Posterior vena cava (tissue), 2 donors: ENCODE results near the gene CDK9. TPM values are rescaled to one million over a fixed set of nuclear protein-coding genes. Genes with fewer than 3 reads are reported as not detected.

Source experiments
- DNase-seq: peaks from one replicate; pipeline ENCODE4 v3.0.0-alpha.2; 2020; ENCODE audit warnings: low spot score
- intact Hi-C, 2 donors: fragments of 100-400 bp; cut with DNase I; formaldehyde crosslinking; loops; one replicate each; pipeline versions ENCODE4 v1.14.1 to v1.14.2; 2022 to 2023
- long read RNA-seq, 2 donors: library from polyadenylated mRNA; unstranded; transcript quantifications; one replicate each; pipeline ENCODE4 v2.0.0, GENCODE V29; 2020 to 2021
- total RNA-seq, 2 donors: library from RNA; stranded (reverse); fragmentation: NEBNext Ultra II Directional; extraction: Animal tissue kit (Norgen Biotek cat#: 25700); gene quantifications; one replicate each; pipeline ENCODE4 v1.2.1, GENCODE V29; 2021
- donor health status: DM: yes; HTN: yes; CAD: no.
- donor health status: DM: yes; HTN: yes; CAD: no.

CDK9 gene
- 10 to 100 TPM; 56.5 to 71.0 TPM for total RNA-seq
- long read RNA-seq, donor 1, transcript CDK9-201 (7 exons, 2,463 nt) = major isoform, 19 of 22 reads
- long read RNA-seq, donor 1, partial matches to known transcripts = 2 of 22 reads
- long read RNA-seq, donor 1, other reads (novel, unspliced or antisense) = 1 of 22 reads
- long read RNA-seq, donor 2, transcript CDK9-201 (7 exons, 2,463 nt) = major isoform, 23 of 30 reads
- long read RNA-seq, donor 2, partial matches to known transcripts = 2 of 30 reads
- long read RNA-seq, donor 2, other reads (novel, unspliced or antisense) = 5 of 30 reads

GRCh38 chr9:127785933-127786772, at the start of gene CDK9:
CDK9 (plus strand) TSS chr9:127786034; CDS start chr9:127786149, 115 bp downstream.
- intact Hi-C loops = loop anchor here (5.0 to 10.0 kb wide), 2 partner anchors 86 to 129 kb away; partner anchors contain the start of gene ST6GALNAC4 (in 1 of the 2)
- DNase-seq = peak; percentile 97

- DNase-seq = no peak
- intact Hi-C loops = loop anchor here (5.0 to 10.0 kb wide), 4 partner anchors 44 to 186 kb away; no protein-coding TSS in a partner anchor
Measured at GRCh38 chr9:127738666-127739065, 47.2 kb upstream of the CDK9 start.

- intact Hi-C loops = loop anchor here (5.0 to 10.0 kb wide), 4 partner anchors 43 to 185 kb away; no protein-coding TSS in a partner anchor
- no peak for DNase-seq
Measured at GRCh38 chr9:127739614-127740330, 46.1 kb upstream of the CDK9 start.

- no peak for DNase-seq
- intact Hi-C loops = loop anchor here in 1 of 2 donors (2.0 kb wide), 1 partner anchor 181 kb away; no protein-coding TSS in a partner anchor
Measured at GRCh38 chr9:127741831-127742434, 43.9 kb upstream of the CDK9 start.

- DNase-seq = no peak
- intact Hi-C loops = loop anchor here in 1 of 2 donors (2.0 kb wide), 1 partner anchor 180 kb away; no protein-coding TSS in a partner anchor
Measured at GRCh38 chr9:127742435-127743088, 43.3 kb upstream of the CDK9 start.

- DNase-seq = no peak
- intact Hi-C loops = no loop called here
Measured at GRCh38 chr9:127744398-127745110, 41.3 kb upstream of the CDK9 start.

- intact Hi-C loops = no loop called here
- DNase-seq = no peak
Measured at GRCh38 chr9:127746959-127747569, 38.8 kb upstream of the CDK9 start.

- intact Hi-C loops = no loop called here
- DNase-seq = no peak
Measured at GRCh38 chr9:127749090-127749787, 36.6 kb upstream of the CDK9 start.

GRCh38 chr9:127751269-127752054, 34.4 kb upstream of the CDK9 start:
- no peak for DNase-seq
- intact Hi-C loops = no loop called here

GRCh38 chr9:127753148-127753547, 32.7 kb upstream of the CDK9 start:
- intact Hi-C loops = no loop called here
- no peak for DNase-seq

GRCh38 chr9:127753622-127754021, 32.2 kb upstream of the CDK9 start:
- DNase-seq = no peak
- intact Hi-C loops = no loop called here

GRCh38 chr9:127754099-127755060, 31.5 kb upstream of the CDK9 start:
- no peak for DNase-seq
- intact Hi-C loops = no loop called here

GRCh38 chr9:127755061-127756060, 30.5 kb upstream of the CDK9 start:
- no peak for DNase-seq
- intact Hi-C loops = no loop called here

GRCh38 chr9:127756233-127756632, 29.6 kb upstream of the CDK9 start:
- no peak for DNase-seq
- intact Hi-C loops = no loop called here
